H9 (cell line): ENCODE results near the gene BCLAF1. TPM values are rescaled to one million over a fixed set of nuclear protein-coding genes. Genes with fewer than 3 reads are reported as not detected.

Experiments
- DNase-seq: peaks from one replicate; pipeline ENCODE4 v3.0.0-alpha.2; 2017
- H2AFZ ChIP-seq: one replicate; pipeline ENCODE4 v1.6.1; 2013; ENCODE audit warnings: mild to moderate bottlenecking, low read length, control low read depth, moderate library complexity
- H2AK5ac ChIP-seq: 2 replicates; pipeline ENCODE4 v1.6.1; 2013; ENCODE audit warnings: low read length, control low read depth, mixed read lengths; ENCODE audit not compliant: insufficient read length
- H2BK120ac ChIP-seq: one replicate; pipeline ENCODE4 v1.6.1; 2013; ENCODE audit warnings: low read depth, mild to moderate bottlenecking, low read length, control low read depth, inconsistent platforms; ENCODE audit not compliant: poor library complexity, severe bottlenecking
- H2BK12ac ChIP-seq: 2 replicates; pipeline ENCODE4 v1.6.1; 2013; ENCODE audit warnings: low read length, control low read depth, mixed read lengths, low read depth; ENCODE audit not compliant: insufficient read length
- H2BK15ac ChIP-seq: 2 replicates; pipeline ENCODE4 v1.6.1; 2013; ENCODE audit warnings: low read depth, low read length, control low read depth
- H2BK20ac ChIP-seq: one replicate; pipeline ENCODE4 v1.6.1; 2013; ENCODE audit warnings: low read depth, mild to moderate bottlenecking, low read length, control low read depth, inconsistent platforms; ENCODE audit not compliant: poor library complexity, severe bottlenecking
- H2BK5ac ChIP-seq: 2 replicates; pipeline ENCODE4 v1.6.1; 2013; ENCODE audit warnings: low read length, control low read depth, mixed read lengths; ENCODE audit not compliant: insufficient read length
- H3K14ac ChIP-seq: 2 replicates; pipeline ENCODE4 v1.6.1; 2013; ENCODE audit warnings: low read length, control low read depth; ENCODE audit not compliant: insufficient read depth
- H3K18ac ChIP-seq: 2 replicates; pipeline ENCODE4 v1.6.1; 2013; ENCODE audit warnings: low read depth, mild to moderate bottlenecking, mixed read lengths, low read length, control low read depth; ENCODE audit not compliant: insufficient read length
- H3K23ac ChIP-seq: 2 replicates; pipeline ENCODE4 v1.6.1; 2013; ENCODE audit warnings: low read length, control low read depth, mixed read lengths, low read depth; ENCODE audit not compliant: insufficient read length
- H3K23me2 ChIP-seq: 2 replicates; pipeline ENCODE4 v1.6.1; 2013; ENCODE audit warnings: low read depth, mild to moderate bottlenecking, mixed read lengths, low read length, control low read depth; ENCODE audit not compliant: insufficient read length, poor library complexity, severe bottlenecking
- H3K27ac ChIP-seq: 2 replicates; pipeline ENCODE4 v1.5.1; 2013; ENCODE audit warnings: low read length, control low read depth, mixed read lengths, low read depth; ENCODE audit not compliant: insufficient read length
- H3K27me3 ChIP-seq: 2 replicates; pipeline ENCODE4 v1.6.1; 2013; ENCODE audit warnings: low read length, control low read depth, inconsistent platforms; ENCODE audit not compliant: insufficient read depth
- H3K4ac ChIP-seq: 2 replicates; pipeline ENCODE4 v1.6.1; 2013; ENCODE audit warnings: low read depth, mild to moderate bottlenecking, control low read depth, inconsistent platforms, low read length, moderate library complexity
- H3K4me1 ChIP-seq: 2 replicates; pipeline ENCODE4 v1.6.1; 2013; ENCODE audit warnings: low read length, control low read depth, inconsistent platforms; ENCODE audit not compliant: insufficient read depth
- H3K4me2 ChIP-seq: 2 replicates; pipeline ENCODE4 v1.6.1; 2013; ENCODE audit warnings: low read length, control low read depth, mixed read lengths; ENCODE audit not compliant: insufficient read length, insufficient read depth
- H3K56ac ChIP-seq: 2 replicates; pipeline ENCODE4 v1.6.1; 2013; ENCODE audit warnings: low read depth, mild to moderate bottlenecking, mixed read lengths, low read length, control low read depth; ENCODE audit not compliant: insufficient read length
- H3K79me1 ChIP-seq: 2 replicates; pipeline ENCODE4 v1.6.1; 2013; ENCODE audit warnings: low read depth, mild to moderate bottlenecking, moderate library complexity, low read length, control low read depth, inconsistent platforms; ENCODE audit not compliant: insufficient read depth, poor library complexity, severe bottlenecking
- H3K79me2 ChIP-seq: 2 replicates; pipeline ENCODE4 v1.6.1; 2013; ENCODE audit warnings: low read length, control low read depth, inconsistent platforms; ENCODE audit not compliant: insufficient read depth
- H3K9ac ChIP-seq: 2 replicates; pipeline ENCODE4 v1.6.1; 2013; ENCODE audit warnings: low read length, control low read depth, mixed read lengths; ENCODE audit not compliant: insufficient read length; ENCODE audit errors: extremely low read depth
- H3K9me3 ChIP-seq: one replicate; pipeline ENCODE4 v1.6.1; 2013; ENCODE audit warnings: low read depth, low read length, inconsistent platforms; ENCODE audit not compliant: control insufficient read depth
- H3T11ph ChIP-seq: one replicate; pipeline ENCODE4 v1.6.1; 2013; ENCODE audit warnings: mild to moderate bottlenecking, low read length, control low read depth, inconsistent platforms
- H4K20me1 ChIP-seq: one replicate; pipeline ENCODE4 v1.6.1; 2013; ENCODE audit not compliant: control insufficient read depth, insufficient read length, insufficient read depth
- H4K5ac ChIP-seq: 2 replicates; pipeline ENCODE4 v1.6.1; 2013; ENCODE audit warnings: low read depth, mild to moderate bottlenecking, mixed read lengths, low read length, control low read depth; ENCODE audit not compliant: insufficient read length
- H4K8ac ChIP-seq: replicated peaks from 2 replicates; pipeline ENCODE4 v1.6.1; 2013; ENCODE audit warnings: low read length, control low read depth, mixed read lengths, low read depth; ENCODE audit not compliant: insufficient read length
- H4K91ac ChIP-seq: 2 replicates; pipeline ENCODE4 v1.6.1; 2013; ENCODE audit warnings: low read depth, mild to moderate bottlenecking, moderate library complexity, mixed read lengths, low read length, control low read depth; ENCODE audit not compliant: insufficient read length
- H3K27ac Mint-ChIP-seq, 3 experiments: 2 replicates in 2 of 3; 3 replicates in 1 of 3; pipeline ENCODE4 v1.8.0; 2020 to 2021; ENCODE audit warnings: mixed read lengths in 3 of 3, mild to moderate bottlenecking in 1 of 3, moderate library complexity in 1 of 3
- H3K27me3 Mint-ChIP-seq: 2 replicates; pipeline ENCODE4 v1.8.0; 2021; ENCODE audit warnings: low read depth, mild to moderate bottlenecking, moderate library complexity, mixed read lengths
- H3K36me3 Mint-ChIP-seq, 3 experiments: 2 replicates in 2 of 3; 3 replicates in 1 of 3; pipeline ENCODE4 v1.8.0; 2020 to 2021; ENCODE audit warnings: low read depth in 3 of 3, mixed read lengths in 3 of 3; ENCODE audit not compliant: insufficient read depth in 1 of 3
- H3K4me1 Mint-ChIP-seq, 2 experiments: 2 replicates each; pipeline ENCODE4 v1.8.0; 2020; ENCODE audit warnings: mixed read lengths in 2 of 2
- H3K4me3 Mint-ChIP-seq, 2 experiments: 2 replicates in 1 of 2; 3 replicates in 1 of 2; pipeline ENCODE4 v1.8.0; 2020 to 2021; ENCODE audit warnings: mild to moderate bottlenecking in 2 of 2, mixed read lengths in 2 of 2, moderate library complexity in 1 of 2
- H3K9me3 Mint-ChIP-seq, 2 experiments: 2 replicates in 1 of 2; 3 replicates in 1 of 2; pipeline ENCODE4 v1.8.0; 2020; ENCODE audit warnings: mild to moderate bottlenecking in 2 of 2, mixed read lengths in 2 of 2, moderate library complexity in 1 of 2
- WGBS: extraction: QIAGEN DNeasy Blood & Tissue Kit; methylation state at CpG from one replicate; pipeline ENCODE4 v1.1.7; 2013; ENCODE audit warnings: missing lambda C conversion rate, low lambda C conversion rate, mixed read lengths; ENCODE audit not compliant: insufficient read length; ENCODE audit errors: extremely low coverage; 5-methylcytosine and 5-hydroxymethylcytosine counted together
- total RNA-seq: library from RNA; stranded (reverse); gene quantifications from 2 replicates; pipeline ENCODE4 v1.2.1, GENCODE V29; 2021
- TF ChIP-seq, protein P1 (sequence below): fragments of 200-600 bp; sonication (generic); conservative IDR thresholded peaks from 3 replicates; pipeline ENCODE4 v1.8.0; 2021; ENCODE audit warnings: antibody characterized with exemption, mild to moderate bottlenecking

Gene BCLAF1
- total RNA-seq, 1 experiment from 2014 or later, result 257 TPM

DNA sequence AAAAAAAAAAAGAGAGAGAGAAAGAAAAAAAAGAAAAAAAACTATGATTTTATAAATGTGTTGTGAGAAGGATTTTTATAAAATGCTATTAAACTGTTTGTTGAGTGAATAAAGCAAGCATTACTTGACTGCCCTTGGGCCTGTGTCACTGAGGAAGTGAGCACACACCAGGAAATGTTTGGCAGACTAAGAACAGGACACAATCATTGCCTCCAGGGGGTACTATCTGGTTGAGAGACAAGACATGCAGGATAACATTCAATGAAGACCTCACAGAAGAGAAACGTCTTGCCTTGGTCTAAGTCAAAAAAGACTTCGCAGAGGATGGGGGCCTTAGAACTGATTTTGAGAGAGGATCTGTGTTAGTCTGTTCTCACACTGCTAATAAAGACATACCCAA is 80.2 kb downstream of the BCLAF1 start:
- Histone ChIP-seq H2BK15ac (no peak overlapping the region), H2BK20ac (no peak overlapping the region), H3K4ac (no peak overlapping the region), H3K23ac (no peak overlapping the region), H2AFZ (no peak overlapping the region), H4K5ac (no peak overlapping the region), H4K8ac (no peak overlapping the region), H3K27ac (no peak overlapping the region), H3K18ac (no peak overlapping the region), H3K56ac (no peak overlapping the region), H3K79me2 (no peaks in the 10 kb centered on the region), H3K9ac (no peak overlapping the region), H2BK120ac (no peak overlapping the region), H4K91ac (no peak overlapping the region), H3K9me3 (no peaks in the 10 kb centered on the region), H3T11ph (no peak overlapping the region), H2BK12ac (no peak overlapping the region), H3K14ac (no peak overlapping the region), H2AK5ac (no peak overlapping the region), H3K23me2 (no peaks in the 10 kb centered on the region), H3K4me1 (no peaks in the 10 kb centered on the region), H3K79me1 (no peaks in the 10 kb centered on the region), H3K4me2 (no peak overlapping the region), H4K20me1 (no peaks in the 10 kb centered on the region), H2BK5ac (no peak overlapping the region), H3K27me3 (no peaks in the 10 kb centered on the region)
- Mint-ChIP-seq H3K4me1 (peaks cover 0 to 3% of the 10 kb centered on the region in 2 experiments; a peak in 2 of 4 replicates), H3K27me3 (no peaks in the 10 kb centered on the region), H3K9me3 (no peaks in the 10 kb centered on the region), H3K4me3 (no peak overlapping the region), H3K36me3 (no peaks in the 10 kb centered on the region), H3K27ac (no peak overlapping the region)
- whole genome bisulfite sequencing, result no CpG with 5 or more reads among the region's 2 CpGs
- TF ChIP-seq, protein P1, sequence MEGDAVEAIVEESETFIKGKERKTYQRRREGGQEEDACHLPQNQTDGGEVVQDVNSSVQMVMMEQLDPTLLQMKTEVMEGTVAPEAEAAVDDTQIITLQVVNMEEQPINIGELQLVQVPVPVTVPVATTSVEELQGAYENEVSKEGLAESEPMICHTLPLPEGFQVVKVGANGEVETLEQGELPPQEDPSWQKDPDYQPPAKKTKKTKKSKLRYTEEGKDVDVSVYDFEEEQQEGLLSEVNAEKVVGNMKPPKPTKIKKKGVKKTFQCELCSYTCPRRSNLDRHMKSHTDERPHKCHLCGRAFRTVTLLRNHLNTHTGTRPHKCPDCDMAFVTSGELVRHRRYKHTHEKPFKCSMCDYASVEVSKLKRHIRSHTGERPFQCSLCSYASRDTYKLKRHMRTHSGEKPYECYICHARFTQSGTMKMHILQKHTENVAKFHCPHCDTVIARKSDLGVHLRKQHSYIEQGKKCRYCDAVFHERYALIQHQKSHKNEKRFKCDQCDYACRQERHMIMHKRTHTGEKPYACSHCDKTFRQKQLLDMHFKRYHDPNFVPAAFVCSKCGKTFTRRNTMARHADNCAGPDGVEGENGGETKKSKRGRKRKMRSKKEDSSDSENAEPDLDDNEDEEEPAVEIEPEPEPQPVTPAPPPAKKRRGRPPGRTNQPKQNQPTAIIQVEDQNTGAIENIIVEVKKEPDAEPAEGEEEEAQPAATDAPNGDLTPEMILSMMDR, result no peak
- DNase-seq, result no peak
